Measurements from ENCODE around the gene GJB6.

DNA sequence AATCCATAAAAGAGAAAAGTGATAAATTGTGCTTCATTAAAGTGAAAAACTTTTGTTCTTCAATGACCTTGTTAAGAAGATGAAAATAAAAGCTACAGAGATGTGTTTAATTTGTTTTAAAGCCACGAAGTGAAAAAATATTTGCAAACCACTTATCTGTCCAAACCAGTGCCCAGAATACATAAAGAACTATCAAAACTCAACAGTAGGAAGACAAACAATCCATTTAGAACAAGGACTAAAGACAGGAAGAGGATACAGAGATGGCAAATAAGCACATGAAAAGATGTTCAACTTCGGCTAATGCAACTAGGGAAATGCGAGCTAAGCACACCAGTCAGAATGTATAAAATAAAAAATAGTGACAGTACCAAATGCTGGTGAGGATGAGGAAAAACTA lies 15.0 kb downstream of the GJB6 start:
- TF ChIP-seq CTCF (IDR thresholded peaks at IDR 0.05) (no peak), POLR2AphosphoS5 (IDR thresholded peaks at IDR 0.05) (no peak), EP300 (IDR thresholded peaks at IDR 0.05) (no peak)

Measured in gastroesophageal sphincter (tissue), 3 donors.